Colon (tissue), 2 donors: Measurements from ENCODE around the gene EHBP1L1.

ENCODE experiments used
- FAIRE-seq: peaks from 2 replicates; lab custom pipeline; 2012; peaks lifted over from hg19 to GRCh38; lab: Jason Lieb, UNC
- donor health status: control.
- donor health status: control.

Gene EHBP1L1

GRCh38 chr11:65616575-65617001, 40.7 kb downstream of the EHBP1L1 start:
- no peak for FAIRE-seq

- FAIRE-seq = no peak
Observed at GRCh38 chr11:65617136-65617850, 41.4 kb downstream of the EHBP1L1 start.

GRCh38 chr11:65617990-65618751, 42.3 kb downstream of the EHBP1L1 start:
- no peak for FAIRE-seq

- no peak for FAIRE-seq
Observed at GRCh38 chr11:65618763-65619162, 42.9 kb downstream of the EHBP1L1 start.

GRCh38 chr11:65619281-65619928, 43.6 kb downstream of the EHBP1L1 start:
- no peak for FAIRE-seq

- FAIRE-seq = no peak
Observed at GRCh38 chr11:65620666-65621065, 44.8 kb downstream of the EHBP1L1 start.

- no peak for FAIRE-seq
Observed at GRCh38 chr11:65621460-65621859, 45.6 kb downstream of the EHBP1L1 start.

- FAIRE-seq = no peak
Observed at GRCh38 chr11:65622011-65622410, 46.2 kb downstream of the EHBP1L1 start.

GRCh38 chr11:65623177-65623576, 47.3 kb downstream of the EHBP1L1 start:
- FAIRE-seq = no peak

- no peak for FAIRE-seq
Observed at GRCh38 chr11:65623852-65624616, 48.2 kb downstream of the EHBP1L1 start.

- FAIRE-seq = no peak
Observed at GRCh38 chr11:65624931-65625627, 49.2 kb downstream of the EHBP1L1 start.

- FAIRE-seq = no peak
Observed at GRCh38 chr11:65625628-65626342, 49.9 kb downstream of the EHBP1L1 start.

- FAIRE-seq = no peak
Observed at GRCh38 chr11:65627202-65627601, 51.3 kb downstream of the EHBP1L1 start.

- no peak for FAIRE-seq
Observed at GRCh38 chr11:65629579-65629978, 53.7 kb downstream of the EHBP1L1 start.

GRCh38 chr11:65630215-65630614, 54.4 kb downstream of the EHBP1L1 start:
- no peak for FAIRE-seq

GRCh38 chr11:65633390-65634108, 57.7 kb downstream of the EHBP1L1 start:
- no peak for FAIRE-seq

- no peak for FAIRE-seq
Observed at GRCh38 chr11:65634109-65634436, 58.2 kb downstream of the EHBP1L1 start.

- FAIRE-seq = no peak
Observed at GRCh38 chr11:65634440-65634839, 58.6 kb downstream of the EHBP1L1 start.

GRCh38 chr11:65634905-65635731, 59.3 kb downstream of the EHBP1L1 start:
- no peak for FAIRE-seq
